Calu3 (cell line): ENCODE measurements around the gene MTARC1. TPM values are rescaled to one million over a fixed set of nuclear protein-coding genes. Genes with fewer than 3 reads are reported as not detected.

Experiments
- BruUV-seq: library from RNA; stranded (reverse); fragments of 400-500 nt; replicated peaks from 2 replicates; lab custom pipeline; 2021; lab: Mats Ljungman, UMichigan
- CTCF ChIA-PET: fragments of 300-600 bp; sonication (Branson Sonifier 250); formaldehyde crosslinking; loops from one replicate; lab custom pipeline; 2022; ENCODE audit warnings: antibody characterized with exemption; lab: Charles Lee
- DNase-seq: peaks from one replicate; pipeline ENCODE4 v3.0.0; 2022
- H3K27ac Mint-ChIP-seq: one replicate; pipeline ENCODE4 v1.8.0; 2022; ENCODE audit warnings: mixed read lengths; ENCODE audit not compliant: unreplicated experiment
- H3K27me3 Mint-ChIP-seq: one replicate; pipeline ENCODE4 v1.8.0; 2022; ENCODE audit warnings: mixed read lengths; ENCODE audit not compliant: unreplicated experiment
- H3K36me3 Mint-ChIP-seq: one replicate; pipeline ENCODE4 v1.8.0; 2022; ENCODE audit warnings: mild to moderate bottlenecking, moderate library complexity, mixed read lengths; ENCODE audit not compliant: insufficient read depth, unreplicated experiment
- H3K4me1 Mint-ChIP-seq: one replicate; pipeline ENCODE4 v1.8.0; 2022; ENCODE audit warnings: mild to moderate bottlenecking, low read depth, mixed read lengths; ENCODE audit not compliant: unreplicated experiment
- H3K4me3 Mint-ChIP-seq: one replicate; pipeline ENCODE4 v1.8.0; 2022; ENCODE audit warnings: mild to moderate bottlenecking, low read depth, moderate library complexity, mixed read lengths; ENCODE audit not compliant: unreplicated experiment
- H3K9me3 Mint-ChIP-seq: one replicate; pipeline ENCODE4 v1.8.0; 2022; ENCODE audit warnings: low read depth, mixed read lengths; ENCODE audit not compliant: unreplicated experiment
- CTCF ChIP-seq: fragments of 200-600 bp; IDR thresholded peaks from one replicate; pipeline ENCODE4 v1.8.0; 2022; ENCODE audit warnings: antibody characterized with exemption; ENCODE audit not compliant: unreplicated experiment
- intact Hi-C: fragments of 100-400 bp; cut with micrococcal nuclease; formaldehyde crosslinking; loops from one replicate; pipeline ENCODE4 v1.10.0; 2022; ENCODE audit not compliant: unreplicated experiment
- total RNA-seq: library from RNA; stranded (reverse); gene quantifications from 2 replicates; pipeline ENCODE4 v1.2.3, GENCODE V29; 2022

Gene MTARC1
- total RNA-seq, 1 experiment from 2014 or later = 21.3 TPM

GRCh38 chr1:220809187-220809550, 22.5 kb downstream of the MTARC1 start:
- Mint-ChIP-seq H3K27ac (no peak overlapping the region), H3K4me3 (no peak overlapping the region), H3K27me3 (no peaks in the 10 kb centered on the region), H3K4me1 (no peaks in the 10 kb centered on the region), H3K36me3 (no peaks in the 10 kb centered on the region), H3K9me3 (no peaks in the 10 kb centered on the region)
- intact Hi-C loops = no loop called here
- no peak for DNase-seq
- CTCF ChIA-PET = interaction anchor here (0.7 kb wide), 1 partner anchor 1115 kb away, joined by 3 read pairs; no protein-coding TSS in a partner anchor
- no TSS peak for BruUV-seq
- no peak for TF ChIP-seq CTCF

- intact Hi-C loops = loop anchor here (5.0 kb wide), 2 partner anchors 393 to 628 kb away; no protein-coding TSS in a partner anchor
- no peaks in the 10 kb centered on the region for H3K36me3 Mint-ChIP-seq
- no TSS peak for BruUV-seq
- CTCF ChIA-PET = no interaction called here
- H3K9me3 Mint-ChIP-seq = no peaks in the 10 kb centered on the region
- no peaks in the 10 kb centered on the region for H3K4me1 Mint-ChIP-seq
- H3K27me3 Mint-ChIP-seq = no peaks in the 10 kb centered on the region
- TF ChIP-seq CTCF = no peak
- H3K27ac Mint-ChIP-seq = no peak overlapping the region
- no peak overlapping the region for H3K4me3 Mint-ChIP-seq
- DNase-seq = no peak
These were observed 23.0 kb downstream of the MTARC1 start for GRCh38 chr1:220809704-220810103.

GRCh38 chr1:220810179-220810653, 23.5 kb downstream of the MTARC1 start:
- TF ChIP-seq CTCF = peak; percentile 73
- Mint-ChIP-seq H3K27me3 (no peaks in the 10 kb centered on the region), H3K27ac (no peak overlapping the region), H3K9me3 (no peaks in the 10 kb centered on the region), H3K36me3 (no peaks in the 10 kb centered on the region), H3K4me1 (no peaks in the 10 kb centered on the region), H3K4me3 (no peak overlapping the region)
- BruUV-seq = no TSS peak
- peak; percentile 46 for DNase-seq
- CTCF ChIA-PET = interaction anchor here (1.1 kb wide), 1 partner anchor 529 kb away, joined by 3 read pairs; no protein-coding TSS in a partner anchor
- intact Hi-C loops = loop anchor here (5.0 kb wide), 2 partner anchors 392 to 627 kb away; no protein-coding TSS in a partner anchor

- Mint-ChIP-seq H3K4me3 (no peak overlapping the region), H3K9me3 (no peaks in the 10 kb centered on the region), H3K27ac (no peak overlapping the region), H3K4me1 (no peaks in the 10 kb centered on the region), H3K27me3 (no peaks in the 10 kb centered on the region), H3K36me3 (no peaks in the 10 kb centered on the region)
- no peak for DNase-seq
- intact Hi-C loops = loop anchor here (5.0 kb wide), 2 partner anchors 391 to 626 kb away; no protein-coding TSS in a partner anchor
- BruUV-seq = no TSS peak
- no peak for TF ChIP-seq CTCF
- CTCF ChIA-PET = interaction anchor here (1.1 kb wide), 1 partner anchor 530 kb away, joined by 3 read pairs; no protein-coding TSS in a partner anchor
These were observed 24.2 kb downstream of the MTARC1 start for GRCh38 chr1:220810963-220811362.
